IMR-90 (cell line): ENCODE measurements around the gene LHPP. TPM values are rescaled to one million over a fixed set of nuclear protein-coding genes. Genes with fewer than 3 reads are reported as not detected.

Experiments used
- ATAC-seq: fragments of 200-7000 bp; cut with Tn5 transposase; 2 replicates; pipeline ENCODE4 v1.9.1; 2020; ENCODE audit warnings: low read depth, mild to moderate bottlenecking, moderate library complexity
- BruUV-seq: library from RNA; stranded (reverse); fragments of 400-500 nt; replicated peaks from 2 replicates; lab custom pipeline; 2021; lab: Mats Ljungman, UMichigan
- CTCF ChIA-PET: fragments of 300-600 bp; formaldehyde crosslinking; extraction: SDS; loops from one replicate; lab custom pipeline; 2021; ENCODE audit warnings: antibody characterized with exemption; lab: Yijun Ruan, JAX
- POLR2A ChIA-PET: fragments of 300-600 bp; sonication (Branson Sonifier 250); formaldehyde crosslinking; loops from one replicate; lab custom pipeline; 2022; ENCODE audit warnings: antibody characterized with exemption; ENCODE audit not compliant: unreplicated experiment; lab: Charles Lee
- DNase-seq: peaks from one replicate; pipeline ENCODE4 v3.0.0; 2013
- H2AFZ ChIP-seq: replicated peaks from 2 replicates; pipeline ENCODE3; 2013; ENCODE audit warnings: low read length, mild to moderate bottlenecking; ENCODE audit not compliant: poor library complexity
- H2AK5ac ChIP-seq: 2 replicates; pipeline ENCODE4 v1.6.1; 2013; ENCODE audit warnings: low read depth, low read length, inconsistent platforms
- H2AK9ac ChIP-seq: replicated peaks from 2 replicates; pipeline ENCODE3; 2013; ENCODE audit warnings: mild to moderate bottlenecking, low read depth, low read length, moderate library complexity; ENCODE audit not compliant: poor library complexity
- H2BK120ac ChIP-seq: 2 replicates; pipeline ENCODE4 v1.6.1; 2013; ENCODE audit warnings: low read depth, low read length, inconsistent platforms
- H2BK15ac ChIP-seq: 3 replicates; pipeline ENCODE4 v1.6.1; 2013; ENCODE audit warnings: low read depth, low read length, inconsistent platforms
- H2BK20ac ChIP-seq: 2 replicates; pipeline ENCODE4 v1.6.1; 2013; ENCODE audit warnings: low read depth, mild to moderate bottlenecking, inconsistent platforms, low read length, moderate library complexity
- H2BK5ac ChIP-seq: 2 replicates; pipeline ENCODE4 v1.6.1; 2013; ENCODE audit warnings: mild to moderate bottlenecking, low read depth, low read length, inconsistent platforms; ENCODE audit not compliant: poor library complexity, severe bottlenecking
- H3K14ac ChIP-seq: replicated peaks from 2 replicates; pipeline ENCODE4 v1.6.1; 2013; ENCODE audit warnings: low read depth, low read length, inconsistent platforms
- H3K18ac ChIP-seq: 2 replicates; pipeline ENCODE4 v1.6.1; 2013; ENCODE audit warnings: low read depth, low read length, control low read depth
- H3K23ac ChIP-seq: 2 replicates; pipeline ENCODE4 v1.6.1; 2013; ENCODE audit warnings: low read depth, low read length, inconsistent platforms
- H3K27ac ChIP-seq: 2 replicates; pipeline ENCODE4 v1.5.1; 2013; ENCODE audit warnings: mild to moderate bottlenecking, control low read depth, low read length; ENCODE audit not compliant: insufficient read depth
- H3K27me3 ChIP-seq: 2 replicates; pipeline ENCODE4 v1.6.1; 2013; ENCODE audit warnings: low read length; ENCODE audit not compliant: control insufficient read depth, insufficient read depth
- H3K36me3 ChIP-seq: 2 replicates; pipeline ENCODE4 v1.6.1; 2013; ENCODE audit warnings: low read length, mixed read lengths; ENCODE audit not compliant: control insufficient read depth, insufficient read depth
- H3K4ac ChIP-seq: 2 replicates; pipeline ENCODE4 v1.6.1; 2013; ENCODE audit warnings: low read depth, low read length, inconsistent platforms
- H3K4me1 ChIP-seq: 2 replicates; pipeline ENCODE4 v1.6.1; 2013; ENCODE audit warnings: low read length, mixed read lengths; ENCODE audit not compliant: control insufficient read depth, insufficient read depth
- H3K4me2 ChIP-seq: 2 replicates; pipeline ENCODE4 v1.6.1; 2013; ENCODE audit warnings: low read depth, mild to moderate bottlenecking, control low read depth, low read length, moderate library complexity
- H3K4me3 ChIP-seq: 2 replicates; pipeline ENCODE4 v1.5.1; 2013; ENCODE audit warnings: low read depth, mild to moderate bottlenecking, control low read depth, low read length, moderate library complexity; ENCODE audit not compliant: insufficient read depth
- H3K56ac ChIP-seq: 2 replicates; pipeline ENCODE4 v1.6.1; 2013; ENCODE audit warnings: low read length, inconsistent platforms; ENCODE audit not compliant: insufficient read depth; ENCODE audit errors: extremely low read depth
- H3K79me1 ChIP-seq, 2 experiments: 2 replicates each; pipeline ENCODE4 v1.6.1; 2013; ENCODE audit warnings: low read length in 2 of 2, inconsistent platforms in 1 of 2, low read depth in 1 of 2
- H3K9ac ChIP-seq: 2 replicates; pipeline ENCODE4 v1.6.1; 2013; ENCODE audit warnings: low read depth, low read length, control low read depth
- H3K9me1 ChIP-seq: 2 replicates; pipeline ENCODE4 v1.6.1; 2013; ENCODE audit warnings: low read length, inconsistent platforms; ENCODE audit not compliant: insufficient read depth
- H3K9me3 ChIP-seq: 2 replicates; pipeline ENCODE4 v1.6.1; 2013; ENCODE audit warnings: low read length; ENCODE audit not compliant: control insufficient read depth, insufficient read depth
- H4K20me1 ChIP-seq: 2 replicates; pipeline ENCODE4 v1.6.1; 2013; ENCODE audit warnings: low read length, inconsistent platforms; ENCODE audit not compliant: insufficient read depth
- H4K5ac ChIP-seq: 2 replicates; pipeline ENCODE4 v1.6.1; 2013; ENCODE audit warnings: mild to moderate bottlenecking, low read depth, low read length, control low read depth
- H4K8ac ChIP-seq, 2 experiments: 2 replicates each; pipeline ENCODE4 v1.6.1; 2013; ENCODE audit warnings: low read depth in 2 of 2, low read length in 2 of 2, control low read depth in 1 of 2, inconsistent platforms in 1 of 2
- H4K91ac ChIP-seq: 2 replicates; pipeline ENCODE4 v1.6.1; 2013; ENCODE audit warnings: low read depth, low read length, inconsistent platforms; ENCODE audit not compliant: insufficient read depth
- BHLHE40 ChIP-seq: fragments of 150-350 bp; IDR thresholded peaks from 2 replicates; pipeline ENCODE4 v1.6.1; 2016; ENCODE audit warnings: mild to moderate bottlenecking, low read depth, low read length
- CHD1 ChIP-seq: IDR thresholded peaks from 2 replicates; pipeline ENCODE4 v1.6.1; 2012; ENCODE audit warnings: low read depth, low read length, improper control_type of control experiment
- FOS ChIP-seq: fragments of 150-350 bp; IDR thresholded peaks from 2 replicates; pipeline ENCODE4 v1.6.1; 2016; ENCODE audit warnings: low read depth, low read length
- MAFK ChIP-seq: IDR thresholded peaks from 2 replicates; pipeline ENCODE4 v1.6.1; 2012; ENCODE audit warnings: low read depth, low read length, improper control_type of control experiment
- MAZ ChIP-seq: IDR thresholded peaks from 2 replicates; pipeline ENCODE4 v1.6.1; 2012; ENCODE audit warnings: low read depth, mild to moderate bottlenecking, low read length, improper control_type of control experiment, moderate library complexity, borderline replicate concordance
- POLR2A ChIP-seq: IDR thresholded peaks from 2 replicates; pipeline ENCODE4 v1.6.1; 2012; ENCODE audit warnings: mild to moderate bottlenecking, low read depth, low read length
- RAD21 ChIP-seq: IDR thresholded peaks from 2 replicates; pipeline ENCODE4 v1.6.1; 2012; ENCODE audit warnings: low read length, improper control_type of control experiment
- RCOR1 ChIP-seq: IDR thresholded peaks from 2 replicates; pipeline ENCODE4 v1.6.1; 2012; ENCODE audit warnings: mild to moderate bottlenecking, low read length, improper control_type of control experiment; ENCODE audit not compliant: insufficient replicate concordance
- RFX5 ChIP-seq: IDR thresholded peaks from 2 replicates; pipeline ENCODE4 v1.8.0; 2012; ENCODE audit warnings: low read depth, mild to moderate bottlenecking, low read length, moderate library complexity
- SMC3 ChIP-seq: fragments of 150-350 bp; IDR thresholded peaks from 2 replicates; pipeline ENCODE4 v1.6.1; 2016; ENCODE audit warnings: low read depth, mild to moderate bottlenecking, antibody characterized with exemption, low read length, moderate library complexity
- USF2 ChIP-seq: fragments of 150-350 bp; IDR thresholded peaks from 2 replicates; pipeline ENCODE4 v1.6.1; 2017; ENCODE audit warnings: mild to moderate bottlenecking, antibody characterized with exemption, low read length, low read depth
- WGBS, 2 experiments: methylation state at CpG; one replicate each; pipeline versions ENCODE4 v1.1.5 to v1.1.7; 2013; ENCODE audit warnings: missing lambda C conversion rate in 2 of 2; ENCODE audit not compliant: insufficient read length in 1 of 2; ENCODE audit errors: extremely low coverage in 2 of 2; 5-methylcytosine and 5-hydroxymethylcytosine counted together
- dilution Hi-C: fragments of 300-500 bp; cut with HindIII; formaldehyde crosslinking; loops from one replicate; pipeline ENCODE4 v1.14.3; 2018; ENCODE audit warnings: low sequenced_read_pairs; ENCODE audit not compliant: unreplicated experiment
- in situ Hi-C: fragments of 300-500 bp; cut with MboI; formaldehyde crosslinking; loops from 3 replicates; pipeline ENCODE4 v1.14.3; 2019; ENCODE audit warnings: low sequenced_read_pairs, inconsistent platforms, mixed read lengths
- intact Hi-C: fragments of 100-400 bp; cut with micrococcal nuclease; formaldehyde crosslinking; loops from 2 replicates; pipeline ENCODE4 v1.10.0; 2022
- polyA plus RNA-seq, 3 experiments: library from polyadenylated mRNA; depleted of rRNA; stranded (reverse); fragments of >200 nt; gene quantifications; 2 replicates each; pipeline ENCODE4 v1.2.3, GENCODE V29; 2012; ENCODE audit warnings: low replicate concordance in 1 of 3
- total RNA-seq: library from RNA; depleted of rRNA; stranded (reverse); fragments of >200 nt; gene quantifications from 2 replicates; pipeline ENCODE4 v1.2.3, GENCODE V29; 2012

The LHPP gene
- total and polyA plus RNA-seq, 2 of the 4 experiments (the other 2 are of a cell fraction): 2.7 to 8.3 TPM

DNA sequence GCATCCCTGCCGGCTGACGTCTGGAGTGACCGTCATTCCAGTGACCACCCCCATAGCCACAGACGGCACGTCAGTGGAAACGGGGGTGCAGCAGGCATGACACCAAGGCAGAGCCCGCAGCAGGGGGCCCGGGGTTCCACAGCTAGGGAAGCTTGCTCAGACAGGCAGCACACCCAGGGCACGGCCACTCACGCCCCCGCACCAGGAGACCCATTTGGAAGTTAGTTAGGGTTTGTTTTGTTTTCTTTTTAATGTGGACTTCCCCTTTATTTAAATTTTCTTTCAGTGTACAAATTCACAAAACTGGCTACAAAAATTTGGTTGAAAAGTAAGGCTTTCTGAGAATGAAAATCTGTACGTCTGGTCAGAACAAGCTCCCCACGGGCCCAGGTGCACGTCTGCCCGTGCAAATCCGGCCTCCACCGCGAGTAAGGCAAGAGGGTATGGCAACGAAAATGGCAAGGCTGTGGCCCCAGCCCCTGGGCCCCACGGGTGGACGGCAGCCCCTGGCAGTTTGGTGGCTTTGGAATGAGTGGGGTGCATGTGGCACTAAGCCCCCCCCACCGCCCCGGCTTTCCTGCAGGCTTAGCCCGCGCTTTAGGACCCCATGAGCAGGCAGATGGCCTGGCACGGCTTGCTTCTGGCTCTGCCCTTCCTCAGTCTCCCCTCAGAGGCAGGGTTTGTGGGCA is 158.3 kb downstream of the LHPP start:
- Histone ChIP-seq H2BK20ac (no peak overlapping the region), H3K4ac (no peak overlapping the region), H2AK9ac (peak overlapping the region; percentile 40), H3K9me1 (no peaks in the 10 kb centered on the region; the same call in 1 of the 2 replicates), H3K9ac (no peak overlapping the region), H2BK120ac (no peak overlapping the region), H2AK5ac (no peak overlapping the region), H3K27me3 (no peaks in the 10 kb centered on the region), H4K5ac (no peak overlapping the region), H2AFZ (no peak overlapping the region), H3K4me1 (peaks cover 2% of the 10 kb centered on the region; the same call in 1 of the 2 replicates), H3K23ac (no peak overlapping the region), H2BK5ac (no peak overlapping the region), H3K18ac (no peak overlapping the region), H3K4me3 (no peak overlapping the region), H3K56ac (no peak overlapping the region), H2BK15ac (no peak overlapping the region), H3K4me2 (no peak overlapping the region), H3K14ac (no peak overlapping the region), H3K36me3 (peaks cover 2% of the 10 kb centered on the region; the same call in 1 of the 2 replicates), H3K79me1 (no peaks in the 10 kb centered on the region), H3K9me3 (no peaks in the 10 kb centered on the region), H4K20me1 (no peaks in the 10 kb centered on the region; the same call in 1 of the 2 replicates), H4K91ac (no peak overlapping the region), H3K27ac (no peak overlapping the region), H4K8ac (no peak overlapping the region)
- in situ Hi-C loops (no loop called here), dilution Hi-C loops (no loop called here), intact Hi-C loops (no loop called here)
- ChIA-PET POLR2A (no interaction called here), CTCF (no interaction called here)
- no peak for ATAC-seq
- no peak for DNase-seq
- no TSS peak for BruUV-seq
- TF ChIP-seq MAZ: no peak
- no peak for TF ChIP-seq BHLHE40
- no peak for TF ChIP-seq MAFK
- TF ChIP-seq POLR2A: no peak
- no peak for TF ChIP-seq FOS
- no peak for TF ChIP-seq SMC3
- TF ChIP-seq CHD1: no peak
- TF ChIP-seq RAD21: no peak
- TF ChIP-seq RFX5: no peak
- TF ChIP-seq RCOR1: no peak
- no peak for TF ChIP-seq USF2
- WGBS, 2 experiments: 100% methylated on average over 2 of the region's 26 CpGs; no CpG with 5 or more reads in 1 of the 2 experiments
